Hematopoietic multipotent progenitor cell treated with erythropoietin and hydrocortisone succinate and interleukin-3 and kit ligand, for 4 days (in vitro differentiated cells): Measurements from ENCODE around the gene ZBTB21.
A peak's percentile ranks its signal among the peaks of the same experiment; 100 is the strongest.
"Not testable (repeated sequence)": the region's sequence is repeated elsewhere in the genome, so short reads cannot be mapped to it uniquely, and the experiment has no call there.

Source experiments
- DNase-seq: peaks from one replicate; pipeline ENCODE4 v3.0.0-alpha.2; 2015

ZBTB21 gene

DNA sequence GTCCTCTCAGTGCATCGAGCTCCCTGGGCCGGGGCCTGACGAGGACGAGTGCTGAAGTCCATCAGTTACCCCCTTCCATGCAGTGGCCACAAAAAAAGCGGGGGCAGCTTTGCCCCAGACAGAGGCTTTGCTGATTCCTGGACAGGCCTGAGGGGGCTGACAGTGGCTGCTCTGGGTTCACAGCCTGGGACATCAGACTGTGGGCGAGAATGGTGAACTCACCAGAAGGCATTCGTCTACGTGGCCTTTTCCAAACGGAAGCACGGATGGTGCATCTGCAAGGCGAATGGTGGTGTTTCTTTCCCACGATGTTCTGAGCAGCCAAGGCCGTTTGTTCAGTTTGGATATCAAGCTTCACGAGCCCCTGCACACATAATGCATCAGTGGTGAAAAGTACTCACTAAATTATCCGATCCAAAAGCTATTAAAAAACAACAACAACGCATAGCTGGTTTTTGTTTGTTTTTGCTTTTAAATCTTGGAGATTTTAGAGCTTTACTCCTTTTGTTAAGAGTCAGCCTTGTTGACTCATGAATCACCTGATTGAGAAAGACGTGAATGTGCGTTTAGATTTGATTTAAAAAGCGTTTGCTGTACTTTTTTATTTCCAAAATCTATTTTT, 6.3 kb upstream of the ZBTB21 start:
- DNase-seq: no peak

DNA sequence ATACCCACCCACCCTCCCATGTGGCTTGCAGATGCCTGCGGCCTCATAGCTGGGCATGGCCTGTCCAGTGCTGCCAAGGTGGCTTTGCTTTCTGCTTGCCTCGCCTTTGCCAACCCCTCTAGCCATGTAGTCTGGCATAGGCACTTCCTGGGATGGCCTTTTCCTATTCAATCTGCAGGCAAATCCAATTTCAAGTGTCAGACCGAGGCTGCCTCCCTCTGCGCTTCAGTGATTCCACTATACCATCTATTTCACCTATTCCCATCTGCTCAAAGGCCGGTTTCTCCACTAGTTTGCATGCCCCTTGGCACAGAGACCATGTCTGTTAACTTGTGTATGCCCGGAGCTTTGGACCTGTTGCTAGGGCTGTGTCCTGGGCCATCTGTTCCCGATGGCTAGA, 3.8 kb upstream of the ZBTB21 start:
- DNase-seq: no peak

DNA sequence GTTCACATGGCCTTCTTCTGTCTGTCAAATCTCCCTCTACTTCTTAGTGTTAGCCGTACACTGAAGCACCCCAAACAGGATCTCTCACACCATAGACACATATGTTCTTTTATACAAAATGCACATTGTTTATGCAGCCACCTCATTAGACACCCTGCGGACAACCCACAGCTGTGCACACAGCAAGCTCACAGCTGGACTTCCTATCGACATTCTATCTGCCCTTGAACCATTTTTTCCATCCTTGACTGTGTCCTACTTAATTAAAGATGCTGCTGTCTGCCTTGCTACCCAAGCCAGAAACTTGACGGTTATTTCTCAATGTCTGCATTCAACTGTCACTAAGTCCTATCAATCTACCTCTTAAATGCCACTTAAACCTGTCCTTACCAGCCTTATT, 3.2 kb upstream of the ZBTB21 start:
- DNase-seq: no peak

DNA sequence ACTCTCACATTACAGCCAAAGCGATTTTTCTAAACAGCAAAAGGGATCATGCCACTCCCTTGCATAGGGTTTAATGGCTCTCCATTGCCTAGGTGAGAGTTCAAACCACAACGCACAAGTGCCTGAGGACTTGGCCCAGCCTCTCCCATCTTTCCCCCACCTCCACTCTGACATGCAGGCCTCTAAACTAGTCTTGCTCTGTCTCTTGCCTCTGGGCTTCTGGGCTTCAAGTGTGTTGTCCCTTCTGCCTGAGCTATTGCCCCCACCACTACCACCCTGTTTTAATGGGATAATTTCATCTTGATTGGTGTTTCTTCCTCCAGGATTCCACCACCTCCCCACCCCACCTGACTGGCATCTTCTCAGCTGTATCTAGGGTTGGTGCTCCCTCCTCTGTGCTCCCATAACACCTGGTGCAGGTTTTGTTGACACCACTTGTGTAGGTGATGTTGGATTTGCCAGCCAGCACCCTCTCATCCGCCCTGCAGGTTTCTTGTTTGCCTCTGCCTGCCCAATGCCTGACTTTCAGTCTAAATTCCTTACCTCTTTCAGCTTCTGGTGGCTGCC, 2.7 kb upstream of the ZBTB21 start:
- no peak for DNase-seq

DNA sequence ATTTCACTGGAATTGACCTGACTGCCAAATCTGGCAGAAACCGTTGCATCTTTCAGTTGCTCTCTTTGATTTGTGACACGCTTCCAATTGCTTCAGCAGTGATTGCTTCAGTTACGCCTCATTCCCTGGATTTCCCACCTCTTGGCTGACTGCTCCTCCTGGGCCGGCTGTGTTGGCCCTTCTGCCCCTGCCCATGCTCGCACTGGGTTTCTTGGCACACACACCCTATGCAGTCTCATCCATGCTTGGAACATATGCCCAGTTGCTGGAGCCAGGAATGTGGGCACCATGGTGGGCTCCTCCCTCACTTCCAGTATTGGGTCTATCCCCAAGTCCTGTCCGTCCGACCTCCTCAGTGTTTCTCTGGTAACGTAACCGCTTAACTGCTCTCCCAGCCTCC, 2.2 kb upstream of the ZBTB21 start:
- no peak for DNase-seq

DNA sequence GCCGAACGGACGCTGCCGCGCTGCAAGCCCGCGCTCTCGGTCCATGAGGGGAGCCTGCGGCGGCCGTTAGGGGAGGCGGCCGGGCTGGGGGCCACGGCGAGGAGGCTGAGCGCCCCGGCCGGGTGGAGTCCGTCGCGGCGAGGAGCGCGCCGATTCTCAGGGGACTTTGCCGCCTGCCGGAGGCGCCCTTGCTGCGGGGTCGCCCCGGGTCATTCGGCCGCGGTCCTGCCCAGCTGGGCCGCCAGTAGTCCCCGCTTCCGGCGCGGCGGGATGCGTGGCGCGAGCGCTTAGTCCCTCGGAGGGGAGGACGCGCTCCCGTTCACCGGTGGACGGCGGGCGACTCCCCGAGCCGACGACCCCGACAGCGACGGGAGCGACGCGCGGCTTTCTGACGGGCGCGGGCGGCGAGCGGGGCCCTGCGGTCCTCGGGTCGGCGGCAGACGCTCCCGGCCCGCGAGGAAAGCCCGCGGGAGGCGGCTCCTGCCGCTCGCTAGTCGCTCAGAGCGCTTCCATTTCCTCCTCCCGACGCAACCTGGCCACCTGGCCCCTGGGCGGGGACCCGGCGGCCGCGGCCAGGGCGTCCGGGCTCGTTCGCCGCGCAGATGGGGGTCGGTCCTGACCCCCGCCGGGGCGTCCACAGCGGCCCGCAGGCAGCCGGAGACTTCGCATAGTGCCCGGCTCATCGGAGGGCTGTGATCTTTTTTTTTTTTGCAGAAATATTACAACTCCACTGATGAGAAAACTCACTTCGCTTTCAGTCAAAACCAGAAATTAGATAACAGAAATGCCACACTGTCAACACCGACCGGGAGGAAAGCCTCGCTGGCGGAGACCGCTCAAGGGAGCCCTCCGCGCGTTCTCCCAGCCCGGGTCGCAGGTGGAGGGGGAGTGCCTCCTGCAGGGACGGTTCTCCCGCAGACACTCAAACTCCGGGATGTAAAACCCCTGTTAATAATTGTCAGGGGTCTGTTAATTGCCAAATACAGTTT, 641 bp upstream of the ZBTB21 start:
- peak; percentile 61 for DNase-seq

DNA sequence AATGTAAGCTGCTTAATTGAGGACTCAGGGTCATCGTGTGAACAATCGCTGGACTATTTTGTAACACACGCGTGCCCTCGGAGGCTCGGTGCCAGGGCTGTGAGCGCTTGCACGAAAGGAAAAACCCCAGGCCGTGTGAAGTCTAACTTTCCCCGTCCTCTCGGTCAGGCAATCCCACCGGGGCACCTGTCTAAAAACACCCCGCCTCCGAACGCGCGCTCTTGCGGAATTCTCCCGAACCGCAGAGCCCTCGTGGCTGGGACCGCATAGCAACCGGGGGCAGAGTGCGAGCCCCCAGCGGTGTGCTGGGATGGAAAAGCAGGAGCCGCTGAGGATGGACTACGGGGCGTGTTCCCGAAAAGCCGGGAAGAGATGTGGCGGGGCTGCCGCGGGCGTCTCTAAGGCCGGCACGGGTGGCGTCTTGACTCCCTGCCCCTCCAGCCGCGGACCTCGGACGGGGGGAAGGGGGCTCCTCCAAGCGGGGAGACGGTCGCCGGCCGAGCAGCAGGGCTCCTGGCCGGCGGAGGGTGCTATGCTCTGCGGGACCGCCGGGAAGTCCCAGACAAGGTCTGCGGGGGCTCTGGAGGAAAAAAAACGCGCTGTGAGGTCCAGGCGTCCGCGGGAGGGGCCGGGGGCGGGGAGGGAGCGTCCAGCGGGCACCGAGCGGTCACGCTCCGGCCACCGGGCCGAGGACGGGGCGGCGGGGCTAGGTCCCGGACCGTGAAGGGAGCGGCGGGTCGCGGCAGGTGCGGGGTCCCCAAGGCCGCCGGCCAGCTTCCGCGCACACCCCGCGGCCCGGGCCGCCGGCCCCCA, 936 bp downstream of the ZBTB21 start:
- peak; percentile 70 for DNase-seq

DNA sequence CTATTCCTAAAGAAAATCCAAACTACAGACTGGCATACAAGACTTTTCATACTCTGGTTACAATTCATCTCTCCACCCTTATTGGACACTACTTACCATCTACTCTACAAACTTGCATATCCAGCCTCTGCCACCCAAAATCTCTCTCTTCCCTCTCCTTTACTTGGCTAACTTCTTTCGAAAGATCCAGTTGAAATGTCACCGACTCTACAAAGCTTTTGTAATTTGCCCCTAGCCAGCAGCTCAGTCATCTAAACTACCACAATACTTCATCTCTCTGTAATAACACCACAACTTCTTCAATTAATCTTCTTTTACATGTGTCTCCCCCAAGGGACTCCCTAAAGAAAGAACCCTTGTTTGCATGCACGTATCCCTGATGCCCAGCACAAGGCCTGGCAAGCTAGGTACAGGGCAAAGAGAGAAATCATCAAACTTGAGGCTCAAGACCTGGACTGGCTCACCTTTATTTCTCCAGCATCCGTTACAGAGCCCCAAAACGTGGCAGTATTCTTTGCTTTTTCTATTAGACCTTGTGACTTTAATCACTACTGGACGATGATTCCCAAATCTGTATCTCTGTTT, 2.7 kb downstream of the ZBTB21 start:
- DNase-seq: no peak

DNA sequence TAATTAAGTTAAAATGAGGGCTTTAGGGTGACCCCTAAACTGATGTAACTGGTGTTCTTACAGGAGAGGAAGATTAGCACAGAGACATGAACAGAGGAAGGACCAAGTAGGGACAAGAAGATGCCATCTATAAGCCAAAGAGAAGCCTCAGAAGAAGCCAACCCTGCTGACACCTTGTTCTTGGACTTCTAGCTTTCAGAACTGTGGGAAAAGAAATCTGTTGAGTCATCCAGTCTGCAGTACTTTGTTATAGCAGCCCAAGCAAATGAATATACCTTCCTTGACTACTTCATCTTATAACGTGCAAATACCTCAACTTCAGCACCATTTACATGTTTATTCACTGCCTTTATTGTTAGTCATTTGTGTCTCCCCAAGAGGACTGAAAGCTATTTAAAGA, 3.4 kb downstream of the ZBTB21 start:
- DNase-seq: no peak

DNA sequence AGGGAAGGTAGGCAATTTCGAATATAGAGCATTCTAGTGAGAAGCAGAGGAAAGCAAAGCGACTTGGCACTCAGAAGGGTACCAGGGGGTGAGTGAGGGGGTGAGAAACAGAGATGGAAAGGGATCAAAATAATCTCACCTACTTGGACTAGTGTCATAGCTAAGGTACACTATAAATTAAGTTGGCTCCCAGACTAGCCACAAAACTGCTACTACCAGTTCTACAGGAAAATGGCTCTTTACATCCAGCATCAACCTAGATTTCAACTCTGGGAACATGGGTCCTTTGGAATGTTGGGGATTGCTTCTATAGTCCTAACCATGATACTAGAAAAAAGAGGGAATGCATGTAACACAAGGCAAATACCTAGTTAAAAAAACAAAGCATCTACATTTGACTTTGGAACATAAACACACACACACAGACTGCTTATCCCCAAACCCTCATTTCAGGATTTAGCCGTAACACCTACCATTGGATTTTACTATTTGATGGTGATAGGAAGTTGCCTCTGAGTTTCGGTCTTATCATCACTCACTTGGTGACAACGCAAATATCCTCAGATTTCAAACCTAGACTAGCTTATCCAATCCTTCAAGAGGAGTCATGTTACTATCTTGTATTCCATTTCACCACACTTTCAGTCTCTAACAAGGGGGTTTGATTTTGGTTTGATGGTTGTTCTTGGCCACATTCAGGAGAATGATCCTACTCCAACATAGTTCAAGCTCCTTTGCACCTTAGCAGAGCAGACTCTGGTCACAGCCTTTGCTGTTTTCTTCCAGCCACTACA, 5.6 kb downstream of the ZBTB21 start:
- DNase-seq: no peak

DNA sequence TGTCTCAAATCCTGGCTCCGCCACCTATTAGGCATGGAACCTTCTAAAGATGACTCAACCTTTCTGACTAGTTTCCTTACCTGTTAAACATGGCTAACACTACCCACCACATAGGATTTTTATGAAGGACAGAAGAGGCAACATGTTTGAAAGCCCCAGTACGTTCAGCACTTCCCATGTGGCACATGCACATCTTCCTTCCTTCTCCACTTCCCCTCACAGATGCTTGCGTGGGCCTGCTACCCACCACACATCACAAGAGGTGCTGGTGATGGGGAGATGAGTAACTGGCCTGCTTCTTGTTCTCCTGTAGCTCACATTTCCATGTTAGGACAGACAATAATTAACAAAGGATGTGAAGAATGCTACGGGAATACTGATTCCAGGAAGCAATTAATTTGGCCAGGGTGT, 7.1 kb downstream of the ZBTB21 start:
- DNase-seq: no peak

DNA sequence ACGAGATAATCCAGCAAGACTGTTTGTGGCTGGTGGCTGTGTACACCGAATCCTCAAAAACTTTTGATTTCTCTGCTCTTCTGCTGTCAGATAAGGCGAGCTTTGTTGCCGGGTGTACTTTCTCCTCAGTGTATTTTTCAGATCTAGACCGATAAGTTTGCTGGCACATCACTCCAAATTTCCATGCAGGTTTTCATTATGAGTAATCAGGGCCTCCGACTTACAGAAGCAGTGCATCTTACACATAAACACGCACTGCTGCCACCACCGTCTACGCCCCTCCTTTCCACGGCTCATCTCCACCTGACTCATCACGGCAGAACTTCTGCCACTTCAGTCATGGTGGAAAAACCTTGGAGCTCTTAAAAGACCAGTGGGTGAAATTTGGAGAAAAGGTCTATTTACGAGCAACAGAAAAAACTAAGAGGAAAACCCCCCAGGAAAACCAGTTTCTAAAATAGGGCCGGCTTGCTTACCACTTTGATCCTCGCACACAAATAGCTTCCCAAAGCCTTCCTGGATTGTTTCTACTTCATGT, 7.7 kb downstream of the ZBTB21 start:
- no peak for DNase-seq

DNA sequence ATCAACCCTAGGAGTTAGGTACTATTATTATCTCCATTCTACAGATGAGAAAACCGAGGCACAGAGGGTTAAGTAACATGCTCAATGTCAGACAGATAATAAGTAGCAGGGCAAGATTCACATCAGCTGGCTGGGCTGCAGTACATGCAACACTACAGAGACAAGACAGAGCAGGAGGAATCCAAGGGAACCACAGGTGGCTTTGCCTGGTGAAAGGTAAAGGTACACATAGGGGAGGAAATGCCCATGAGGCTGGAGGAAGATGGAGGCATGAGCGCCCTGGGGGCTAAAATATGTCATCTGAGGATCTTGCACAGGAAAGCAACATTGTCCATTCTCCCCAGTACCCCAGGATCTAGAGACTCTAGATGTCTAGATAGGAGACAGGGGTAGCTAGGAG, 8.4 kb downstream of the ZBTB21 start:
- DNase-seq: no peak

DNA sequence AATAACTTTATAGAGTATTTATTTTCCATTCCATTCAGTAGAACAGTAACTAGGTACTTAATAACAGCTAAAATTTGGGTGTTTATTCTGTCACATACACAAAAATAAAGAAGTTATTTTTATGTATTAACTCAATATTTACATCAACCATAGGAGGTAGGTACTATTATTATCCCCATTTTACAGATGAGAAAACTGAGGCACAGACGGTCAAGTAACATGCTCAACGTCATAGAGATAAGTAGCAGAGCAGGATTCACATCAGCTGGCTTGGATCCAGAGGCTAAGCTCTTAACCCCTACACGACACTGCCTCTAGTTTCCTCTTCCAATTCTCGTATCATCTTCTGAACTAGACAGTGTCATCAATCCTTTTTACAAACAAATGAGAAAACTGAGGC, 9.3 kb downstream of the ZBTB21 start:
- DNase-seq: no peak

DNA sequence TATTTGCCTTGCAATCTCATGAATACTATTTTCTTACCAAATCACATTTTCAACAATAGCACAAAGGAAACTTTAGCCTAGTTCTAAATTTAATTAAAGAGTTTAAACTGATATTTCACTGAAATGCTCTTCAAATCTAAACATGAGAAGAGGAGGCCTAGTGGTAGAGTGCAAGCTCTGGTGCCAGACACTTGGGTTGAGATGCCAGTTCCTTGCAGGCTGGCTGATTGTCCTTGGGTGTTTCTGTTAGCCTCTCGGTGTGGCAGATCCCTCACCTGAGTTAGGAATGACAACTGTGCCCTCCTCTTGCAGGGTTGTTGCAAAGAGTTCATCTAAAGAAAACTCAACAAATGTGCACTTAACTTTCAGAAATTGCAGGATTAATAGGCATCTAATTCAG, 12.5 kb downstream of the ZBTB21 start:
- DNase-seq: no peak

DNA sequence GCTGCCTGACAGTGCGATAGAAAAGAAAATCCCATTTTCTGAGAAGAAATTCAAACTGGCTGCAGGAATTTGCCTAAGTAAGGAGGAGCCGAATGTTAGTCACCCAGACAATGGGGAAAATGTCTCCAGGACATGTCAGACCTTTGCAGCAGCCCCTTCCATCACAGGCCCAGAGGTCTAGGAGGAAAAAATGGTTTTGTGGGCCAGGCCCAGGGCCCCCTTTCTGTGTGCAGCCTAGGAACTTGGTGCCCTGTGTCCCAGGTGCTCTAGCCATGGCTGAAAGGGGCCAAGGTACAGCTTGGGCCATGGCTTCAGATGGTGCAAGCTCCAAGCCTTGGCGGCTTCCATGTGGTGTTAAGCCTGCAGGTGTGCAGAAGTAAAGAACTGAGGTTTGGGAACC, 14.6 kb downstream of the ZBTB21 start:
- DNase-seq: no peak

DNA sequence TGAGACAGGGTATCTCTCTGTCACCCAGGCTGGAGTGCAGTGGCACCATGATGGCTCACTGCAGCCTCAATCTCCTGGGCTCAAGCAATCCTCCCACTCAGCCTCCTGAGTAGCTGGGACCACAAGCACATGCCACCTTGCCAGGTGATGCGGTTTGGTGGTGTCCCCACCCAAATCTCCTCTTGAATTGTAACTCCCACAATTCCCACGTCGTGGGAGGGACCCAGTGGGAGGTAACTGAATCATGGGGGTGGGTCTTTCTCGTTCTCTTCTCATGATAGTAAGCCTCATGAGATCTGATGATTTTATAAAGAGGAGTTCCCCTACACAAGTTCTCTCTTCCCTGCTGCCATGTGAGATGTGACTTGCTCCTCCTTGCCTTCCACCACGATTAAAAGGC, 15.5 kb downstream of the ZBTB21 start:
- not testable (repeated sequence) for DNase-seq

DNA sequence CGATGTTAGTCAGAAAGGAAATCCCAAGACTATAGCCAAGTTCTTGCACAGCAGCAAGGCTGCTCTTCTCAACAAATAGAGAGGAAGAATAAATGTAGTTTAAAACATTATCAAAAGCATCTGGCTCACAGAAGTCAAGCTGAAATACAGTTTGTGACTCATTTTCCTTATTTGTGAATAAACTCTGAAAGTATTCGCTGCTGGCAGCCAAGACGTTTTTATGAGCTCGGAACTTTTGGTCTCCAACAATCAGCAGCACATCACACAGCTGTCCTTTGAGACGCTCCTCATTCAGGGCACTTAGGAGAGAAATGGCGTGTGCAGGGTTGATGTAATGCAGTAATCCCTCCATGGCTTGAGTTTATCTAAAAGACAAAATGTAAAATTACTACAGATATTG, 16.4 kb downstream of the ZBTB21 start:
- DNase-seq: no peak

DNA sequence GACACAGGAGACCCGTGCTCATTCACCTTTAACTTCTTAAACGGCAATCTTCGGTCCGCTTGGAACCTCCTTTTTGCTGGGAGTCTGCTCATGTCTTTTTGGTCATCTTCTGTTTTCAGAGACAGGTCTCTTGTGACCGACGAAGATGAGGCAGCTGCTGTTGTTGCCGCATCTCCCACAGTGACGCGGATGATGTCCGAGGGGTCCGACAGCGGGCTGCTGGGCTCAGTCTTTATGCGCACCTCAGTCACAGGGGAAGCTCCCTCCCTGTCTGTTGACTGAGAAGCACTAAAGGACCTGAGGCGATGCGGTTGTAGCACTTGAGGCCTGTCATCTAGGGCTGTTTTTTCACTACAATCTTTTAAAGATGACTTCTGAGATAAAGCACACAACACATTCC, 17.6 kb downstream of the ZBTB21 start:
- no peak for DNase-seq

DNA sequence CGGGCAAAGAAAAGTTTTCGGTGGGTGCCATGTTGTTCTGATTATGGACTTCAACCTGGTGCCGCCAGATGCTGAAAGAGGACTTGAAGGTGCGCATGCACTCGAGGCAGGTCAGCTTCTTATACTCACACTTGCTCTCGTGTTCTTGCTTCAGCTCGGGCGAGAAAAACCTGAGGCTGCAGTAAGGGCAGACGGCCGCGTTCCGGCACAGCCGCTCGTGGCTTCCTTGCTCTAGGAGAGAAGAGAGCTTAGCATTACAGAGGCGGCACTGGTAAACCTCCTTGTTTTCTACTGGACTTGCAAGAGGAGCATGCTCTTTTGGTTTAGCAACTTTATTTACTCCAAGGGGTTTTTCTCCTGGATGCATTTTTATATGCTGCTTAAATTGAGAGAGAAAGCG, 18.5 kb downstream of the ZBTB21 start:
- DNase-seq: no peak

DNA sequence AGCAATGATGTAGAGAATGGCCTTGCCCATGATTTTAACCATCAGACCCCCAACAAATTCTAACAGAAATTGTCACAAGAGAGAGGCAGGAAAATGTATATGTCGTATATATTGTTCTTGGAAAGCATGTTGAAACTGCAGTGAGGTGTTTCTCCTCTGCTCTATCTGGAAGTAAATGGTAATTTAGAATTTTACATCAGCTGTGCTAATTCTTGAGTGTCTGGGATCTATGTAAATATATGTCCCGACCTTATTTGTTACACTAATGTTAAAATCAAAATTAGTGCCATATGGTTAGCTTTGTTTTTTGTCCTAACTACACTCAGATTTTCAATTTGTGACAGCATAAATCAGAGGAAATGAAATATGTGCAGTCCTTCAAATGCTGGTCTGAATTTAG, 20.5 kb downstream of the ZBTB21 start:
- DNase-seq: no peak

DNA sequence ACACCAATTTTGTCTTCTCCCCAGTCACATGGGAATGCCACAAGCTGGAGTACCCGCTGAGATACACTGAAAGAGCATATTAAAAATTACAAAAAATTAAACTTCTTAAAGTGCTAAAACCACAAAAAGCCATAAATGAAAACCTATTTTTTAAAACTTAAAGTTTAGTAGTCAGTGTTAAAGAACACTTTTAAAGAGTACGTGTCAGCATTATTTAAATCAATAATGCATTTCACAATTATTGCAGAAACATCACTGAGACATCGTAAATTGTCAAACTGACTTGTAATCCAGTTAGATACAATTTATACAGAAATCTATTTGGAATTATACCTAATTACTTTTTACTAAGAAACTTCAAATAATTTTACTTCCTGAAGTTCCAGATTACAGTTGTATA, 22.9 kb downstream of the ZBTB21 start:
- DNase-seq: no peak
